Activated CD4-positive, alpha-beta T cell treated with anti-CD3 and anti-CD28 coated beads, Interleukin-2, amount 10 ng/mL, durations not matched to agents 24 days and 14 days (primary cell): Measurements from ENCODE around the gene ZNF541. TPM values are rescaled to one million over a fixed set of nuclear protein-coding genes. Genes with fewer than 3 reads are reported as not detected.
"Not testable (repeated sequence)": the region's sequence is repeated elsewhere in the genome, so short reads cannot be mapped to it uniquely, and the experiment has no call there.

ENCODE experiments used
- DNase-seq: peaks from one replicate; pipeline ENCODE4 v3.0.0; 2022
- H3K27ac Mint-ChIP-seq: one replicate; pipeline ENCODE4 v1.8.0; 2022; ENCODE audit warnings: mild to moderate bottlenecking, mixed read lengths
- H3K27me3 Mint-ChIP-seq: one replicate; pipeline ENCODE4 v1.8.0; 2022; ENCODE audit warnings: mixed read lengths
- H3K36me3 Mint-ChIP-seq: one replicate; pipeline ENCODE4 v1.8.0; 2022; ENCODE audit warnings: low read depth, mild to moderate bottlenecking, mixed read lengths
- H3K4me1 Mint-ChIP-seq: one replicate; pipeline ENCODE4 v1.8.0; 2021; ENCODE audit warnings: mixed read lengths
- H3K4me3 Mint-ChIP-seq: one replicate; pipeline ENCODE4 v1.8.0; 2022; ENCODE audit warnings: mild to moderate bottlenecking, moderate library complexity, mixed read lengths
- H3K9me3 Mint-ChIP-seq: one replicate; pipeline ENCODE4 v1.8.0; 2021; ENCODE audit warnings: mixed read lengths
- intact Hi-C: fragments of 100-400 bp; cut with micrococcal nuclease; formaldehyde crosslinking; loops from one replicate; pipeline ENCODE4 v1.15.1; 2023
- total RNA-seq: library from RNA; stranded (reverse); gene quantifications from 2 replicates; pipeline ENCODE4 v1.2.3, GENCODE V29; 2022

ZNF541 gene
- total RNA-seq, 1 donor from 2014 or later = not detected

GRCh38 chr19:47583161-47583560 lies 10.2 kb upstream of the ZNF541 start:
- DNase-seq, H3K9me3 Mint-ChIP-seq, intact Hi-C loops, H3K27ac Mint-ChIP-seq, H3K27me3 Mint-ChIP-seq, H3K36me3 Mint-ChIP-seq, H3K4me3 Mint-ChIP-seq: not testable (repeated sequence)
- peaks cover 16% of the 10 kb centered on the region for H3K4me1 Mint-ChIP-seq

GRCh38 chr19:47582320-47582909 lies 9.5 kb upstream of the ZNF541 start:
- intact Hi-C loops = no loop called here
- Mint-ChIP-seq H3K9me3 (no peaks in the 10 kb centered on the region), H3K36me3 (no peaks in the 10 kb centered on the region), H3K4me1 (peaks cover 21% of the 10 kb centered on the region), H3K27me3 (peaks cover 5% of the 10 kb centered on the region), H3K27ac (peak overlapping the region; percentile 54), H3K4me3 (peak overlapping the region; percentile 62)
- no peak for DNase-seq

GRCh38 chr19:47581605-47582319 lies 8.8 kb upstream of the ZNF541 start:
- no peak for DNase-seq
- intact Hi-C loops = no loop called here
- peaks cover 26% of the 10 kb centered on the region for H3K4me1 Mint-ChIP-seq
- no peaks in the 10 kb centered on the region for H3K9me3 Mint-ChIP-seq
- no peak overlapping the region for H3K27ac Mint-ChIP-seq
- no peaks in the 10 kb centered on the region for H3K36me3 Mint-ChIP-seq
- H3K4me3 Mint-ChIP-seq = peak overlapping the region; percentile 62
- H3K27me3 Mint-ChIP-seq = peaks cover 6% of the 10 kb centered on the region

- no peaks in the 10 kb centered on the region for H3K9me3 Mint-ChIP-seq
- no peak overlapping the region for H3K4me3 Mint-ChIP-seq
- intact Hi-C loops = no loop called here
- DNase-seq = no peak
- H3K4me1 Mint-ChIP-seq = peaks cover 29% of the 10 kb centered on the region
- peaks cover 9% of the 10 kb centered on the region for H3K27me3 Mint-ChIP-seq
- no peaks in the 10 kb centered on the region for H3K36me3 Mint-ChIP-seq
- H3K27ac Mint-ChIP-seq = no peak overlapping the region
Observed at GRCh38 chr19:47580397-47580796, 7.4 kb upstream of the ZNF541 start.

- peaks cover 17% of the 10 kb centered on the region for H3K4me1 Mint-ChIP-seq
- DNase-seq = no peak
- peak overlapping the region; percentile 51 for H3K4me3 Mint-ChIP-seq
- H3K9me3 Mint-ChIP-seq = no peaks in the 10 kb centered on the region
- no peak overlapping the region for H3K27ac Mint-ChIP-seq
- intact Hi-C loops = loop anchor here (2.0 kb wide), 1 partner anchor 58 kb away; the partner anchor contains the start of gene NAPA
- H3K27me3 Mint-ChIP-seq = peaks cover 26% of the 10 kb centered on the region
- H3K36me3 Mint-ChIP-seq = peaks cover 6% of the 10 kb centered on the region
Observed at GRCh38 chr19:47572635-47573034, 313 bp downstream of the ZNF541 start.

GRCh38 chr19:47569331-47569730 lies 3.6 kb downstream of the ZNF541 start:
- Mint-ChIP-seq H3K4me1 (peaks cover 7% of the 10 kb centered on the region), H3K9me3 (no peaks in the 10 kb centered on the region), H3K36me3 (peaks cover 6% of the 10 kb centered on the region), H3K27ac (no peak overlapping the region), H3K27me3 (peaks cover 24% of the 10 kb centered on the region), H3K4me3 (no peak overlapping the region)
- no peak for DNase-seq
- intact Hi-C loops = no loop called here

GRCh38 chr19:47564081-47564480 lies 8.9 kb downstream of the ZNF541 start:
- intact Hi-C loops = no loop called here
- H3K27ac Mint-ChIP-seq = no peak overlapping the region
- peaks cover 3% of the 10 kb centered on the region for H3K4me1 Mint-ChIP-seq
- no peaks in the 10 kb centered on the region for H3K9me3 Mint-ChIP-seq
- no peak overlapping the region for H3K4me3 Mint-ChIP-seq
- no peak for DNase-seq
- H3K27me3 Mint-ChIP-seq = peaks cover 10% of the 10 kb centered on the region
- H3K36me3 Mint-ChIP-seq = no peaks in the 10 kb centered on the region

DNA sequence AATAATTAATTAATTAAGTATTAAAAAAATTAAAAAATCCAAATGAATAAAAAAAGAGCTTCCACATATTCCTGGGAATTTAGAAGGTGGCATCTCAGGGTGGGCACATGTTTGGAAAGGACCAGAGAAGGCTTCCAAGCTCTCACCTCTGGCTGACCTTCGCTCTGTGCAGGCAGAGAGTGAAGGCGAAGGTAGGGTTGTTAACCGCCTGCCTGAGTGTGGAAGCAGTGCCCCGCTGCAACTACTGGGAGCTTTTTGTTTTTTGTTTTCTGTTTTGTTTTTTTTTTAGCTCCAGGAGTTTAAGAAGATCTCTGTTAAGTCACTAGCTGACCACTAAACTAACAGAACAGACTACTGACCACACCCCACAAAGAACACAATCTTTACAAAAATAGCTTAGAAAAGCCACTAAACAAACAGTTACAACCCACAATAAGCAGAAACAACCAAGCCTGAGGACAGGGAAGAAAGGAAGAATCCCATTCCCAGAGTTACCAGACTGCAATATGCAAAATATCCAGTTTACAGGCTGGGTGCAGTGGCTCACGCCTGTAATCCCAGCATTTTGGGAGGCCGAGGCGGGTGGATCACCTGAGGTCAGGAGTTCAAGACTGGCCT lies 11.4 kb downstream of the ZNF541 start:
- no peak for DNase-seq
- Mint-ChIP-seq H3K36me3 (no peaks in the 10 kb centered on the region), H3K4me1 (peaks cover 3% of the 10 kb centered on the region), H3K27me3 (peaks cover 10% of the 10 kb centered on the region), H3K4me3 (no peak overlapping the region), H3K27ac (no peak overlapping the region), H3K9me3 (no peaks in the 10 kb centered on the region)
- intact Hi-C loops = no loop called here

GRCh38 chr19:47560999-47561398 lies 11.9 kb downstream of the ZNF541 start:
- intact Hi-C loops = no loop called here
- Mint-ChIP-seq H3K9me3 (no peaks in the 10 kb centered on the region), H3K4me1 (peaks cover 3% of the 10 kb centered on the region), H3K36me3 (no peaks in the 10 kb centered on the region), H3K4me3 (no peak overlapping the region), H3K27me3 (peaks cover 10% of the 10 kb centered on the region), H3K27ac (no peak overlapping the region)
- no peak for DNase-seq

- no peak for DNase-seq
- intact Hi-C loops = no loop called here
- Mint-ChIP-seq H3K9me3 (no peaks in the 10 kb centered on the region), H3K4me1 (peaks cover 3% of the 10 kb centered on the region), H3K36me3 (no peaks in the 10 kb centered on the region), H3K27ac (no peak overlapping the region), H3K4me3 (no peak overlapping the region), H3K27me3 (peaks cover 11% of the 10 kb centered on the region)
Observed at GRCh38 chr19:47550129-47550528, 22.8 kb downstream of the ZNF541 start.

- peaks cover 3% of the 10 kb centered on the region for H3K4me1 Mint-ChIP-seq
- no peak for DNase-seq
- no peak overlapping the region for H3K4me3 Mint-ChIP-seq
- peaks cover 15% of the 10 kb centered on the region for H3K27me3 Mint-ChIP-seq
- no peak overlapping the region for H3K27ac Mint-ChIP-seq
- intact Hi-C loops = no loop called here
- H3K36me3 Mint-ChIP-seq = no peaks in the 10 kb centered on the region
- no peaks in the 10 kb centered on the region for H3K9me3 Mint-ChIP-seq
Observed at GRCh38 chr19:47549261-47549862, 23.6 kb downstream of the ZNF541 start.

GRCh38 chr19:47547199-47547598 lies 25.7 kb downstream of the ZNF541 start:
- no peaks in the 10 kb centered on the region for H3K9me3 Mint-ChIP-seq
- intact Hi-C loops = no loop called here
- H3K4me3 Mint-ChIP-seq = no peak overlapping the region
- no peak for DNase-seq
- no peak overlapping the region for H3K27ac Mint-ChIP-seq
- H3K27me3 Mint-ChIP-seq = peaks cover 19% of the 10 kb centered on the region
- peaks cover 3% of the 10 kb centered on the region for H3K4me1 Mint-ChIP-seq
- H3K36me3 Mint-ChIP-seq = no peaks in the 10 kb centered on the region

DNA sequence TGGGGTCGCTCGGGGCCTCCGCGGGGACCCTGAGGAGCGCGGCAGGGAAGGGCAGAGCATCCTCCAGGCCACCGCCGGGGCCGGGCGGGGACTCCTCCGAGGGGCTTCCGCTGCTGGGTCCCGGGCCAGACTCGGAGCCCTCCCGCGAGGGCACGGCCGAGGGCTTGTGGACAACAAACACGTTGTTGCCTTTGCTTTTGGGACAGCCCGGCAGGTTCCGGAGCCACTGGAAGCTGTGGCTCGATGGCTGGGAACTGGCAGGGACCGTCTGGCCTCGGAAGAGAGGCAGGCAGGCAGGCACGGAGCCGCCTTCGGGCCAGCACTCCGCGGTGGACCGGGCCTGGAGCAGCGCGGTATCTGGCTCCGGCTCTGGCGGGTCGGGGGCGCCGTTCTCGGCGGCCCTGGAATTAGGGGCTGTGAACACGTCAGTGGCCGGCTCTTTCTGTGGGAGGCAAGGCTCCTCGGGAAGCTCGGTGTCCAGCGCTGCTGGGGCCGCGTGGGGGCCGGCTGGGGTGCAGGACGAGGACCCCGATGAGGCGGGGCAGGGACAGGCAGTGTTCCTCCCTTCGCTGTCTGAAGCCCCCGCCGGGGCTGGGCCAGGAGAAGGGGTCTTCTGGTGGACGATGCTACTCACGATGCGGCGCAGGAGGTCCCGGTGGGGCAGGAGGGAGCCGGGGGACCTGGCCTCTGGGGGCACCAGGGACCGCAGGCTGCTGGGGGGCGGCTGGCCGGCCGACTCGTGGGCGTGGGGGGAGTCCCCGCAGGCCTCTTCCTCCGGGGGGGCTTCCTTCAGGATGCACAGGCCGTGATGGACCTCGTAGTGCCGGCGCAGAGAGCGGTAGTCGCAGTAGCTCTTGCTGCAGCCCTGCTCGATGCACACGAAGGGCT lies 27.6 kb downstream of the ZNF541 start:
- H3K4me1 Mint-ChIP-seq = peaks cover 13% of the 10 kb centered on the region
- no peak for DNase-seq
- no peaks in the 10 kb centered on the region for H3K36me3 Mint-ChIP-seq
- no peak overlapping the region for H3K27ac Mint-ChIP-seq
- no peak overlapping the region for H3K4me3 Mint-ChIP-seq
- intact Hi-C loops = no loop called here
- H3K9me3 Mint-ChIP-seq = no peaks in the 10 kb centered on the region
- peaks cover 19% of the 10 kb centered on the region for H3K27me3 Mint-ChIP-seq
